MCF 10A (cell line): Measurements from ENCODE around the gene SLC27A1. TPM values are rescaled to one million over a fixed set of nuclear protein-coding genes. Genes with fewer than 3 reads are reported as not detected.

Experiments
- BruUV-seq: library from RNA; stranded (reverse); fragments of 400-500 nt; replicated peaks from 2 replicates; lab custom pipeline; 2021; lab: Mats Ljungman, UMichigan
- CTCF ChIA-PET: fragments of 300-600 bp; sonication (Branson Sonifier 250); formaldehyde crosslinking; extraction: SDS; loops from one replicate; lab custom pipeline; 2021; ENCODE audit warnings: antibody characterized with exemption, inconsistent platforms; lab: Yijun Ruan, JAX
- POLR2A ChIA-PET: fragments of 300-600, 350-650 bp; sonication (Branson Sonifier 250); formaldehyde crosslinking; extraction: SDS; loops from one replicate; lab custom pipeline; 2020; ENCODE audit warnings: antibody characterized with exemption, inconsistent platforms; lab: Yijun Ruan, JAX
- DNase-seq: peaks from one replicate; pipeline ENCODE4 v3.0.0-alpha.2; 2018; ENCODE audit not compliant: unreplicated experiment
- H3K27ac Mint-ChIP-seq: one replicate; pipeline ENCODE4 v1.8.0; 2022; ENCODE audit warnings: mild to moderate bottlenecking, low read depth, mixed read lengths; ENCODE audit not compliant: unreplicated experiment
- H3K27me3 Mint-ChIP-seq: one replicate; pipeline ENCODE4 v1.8.0; 2022; ENCODE audit warnings: mixed read lengths; ENCODE audit not compliant: insufficient read depth, unreplicated experiment
- H3K36me3 Mint-ChIP-seq: one replicate; pipeline ENCODE4 v1.8.0; 2022; ENCODE audit warnings: mild to moderate bottlenecking, moderate library complexity, mixed read lengths; ENCODE audit not compliant: insufficient read depth, unreplicated experiment
- H3K4me1 Mint-ChIP-seq: one replicate; pipeline ENCODE4 v1.8.0; 2022; ENCODE audit warnings: mixed read lengths; ENCODE audit not compliant: insufficient read depth, unreplicated experiment
- H3K4me3 Mint-ChIP-seq: one replicate; pipeline ENCODE4 v1.8.0; 2022; ENCODE audit warnings: mild to moderate bottlenecking, moderate library complexity, mixed read lengths; ENCODE audit not compliant: unreplicated experiment
- H3K9me3 Mint-ChIP-seq: one replicate; pipeline ENCODE4 v1.8.0; 2022; ENCODE audit warnings: mixed read lengths; ENCODE audit not compliant: unreplicated experiment
- intact Hi-C: fragments of 100-400 bp; cut with micrococcal nuclease; formaldehyde crosslinking; loops from 2 replicates; pipeline ENCODE4 v1.14.1; 2022
- total RNA-seq: library from RNA; stranded (reverse); gene quantifications from 2 replicates; pipeline ENCODE4 v1.2.3, GENCODE V29; 2022
- TF ChIP-seq, protein P1 (sequence below): fragments of 200-600 bp; IDR thresholded peaks from one replicate; pipeline ENCODE4 v1.8.0; 2022; ENCODE audit warnings: antibody characterized with exemption, mild to moderate bottlenecking; ENCODE audit not compliant: unreplicated experiment

SLC27A1 gene
- total RNA-seq, 1 experiment from 2014 or later: 5.0 TPM

DNA sequence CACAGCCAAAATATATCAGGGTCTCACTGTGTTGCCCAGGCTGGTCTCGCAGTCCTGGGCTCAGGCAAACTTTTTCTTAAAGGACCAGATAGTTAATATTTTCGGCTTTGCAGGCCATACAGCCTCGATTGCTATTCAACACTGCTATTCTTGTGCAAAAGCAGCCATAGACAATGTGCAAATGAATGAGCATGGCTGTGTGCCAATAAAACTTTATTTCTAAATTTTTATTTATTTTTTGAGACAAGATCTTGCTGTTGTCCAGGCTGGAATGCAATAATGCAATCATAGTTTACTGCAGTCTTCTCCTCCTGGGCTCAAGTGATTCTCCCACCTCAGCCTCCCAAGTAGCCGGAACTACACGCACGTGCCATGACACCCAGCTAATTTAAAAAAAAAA, 32.9 kb downstream of the SLC27A1 start:
- TF ChIP-seq, protein P1, sequence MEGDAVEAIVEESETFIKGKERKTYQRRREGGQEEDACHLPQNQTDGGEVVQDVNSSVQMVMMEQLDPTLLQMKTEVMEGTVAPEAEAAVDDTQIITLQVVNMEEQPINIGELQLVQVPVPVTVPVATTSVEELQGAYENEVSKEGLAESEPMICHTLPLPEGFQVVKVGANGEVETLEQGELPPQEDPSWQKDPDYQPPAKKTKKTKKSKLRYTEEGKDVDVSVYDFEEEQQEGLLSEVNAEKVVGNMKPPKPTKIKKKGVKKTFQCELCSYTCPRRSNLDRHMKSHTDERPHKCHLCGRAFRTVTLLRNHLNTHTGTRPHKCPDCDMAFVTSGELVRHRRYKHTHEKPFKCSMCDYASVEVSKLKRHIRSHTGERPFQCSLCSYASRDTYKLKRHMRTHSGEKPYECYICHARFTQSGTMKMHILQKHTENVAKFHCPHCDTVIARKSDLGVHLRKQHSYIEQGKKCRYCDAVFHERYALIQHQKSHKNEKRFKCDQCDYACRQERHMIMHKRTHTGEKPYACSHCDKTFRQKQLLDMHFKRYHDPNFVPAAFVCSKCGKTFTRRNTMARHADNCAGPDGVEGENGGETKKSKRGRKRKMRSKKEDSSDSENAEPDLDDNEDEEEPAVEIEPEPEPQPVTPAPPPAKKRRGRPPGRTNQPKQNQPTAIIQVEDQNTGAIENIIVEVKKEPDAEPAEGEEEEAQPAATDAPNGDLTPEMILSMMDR: no peak
- Mint-ChIP-seq H3K36me3 (peaks cover 42% of the 10 kb centered on the region), H3K4me3 (no peak overlapping the region), H3K9me3 (no peaks in the 10 kb centered on the region), H3K27me3 (no peaks in the 10 kb centered on the region), H3K27ac (peak overlapping the region; percentile 33), H3K4me1 (peaks cover 21% of the 10 kb centered on the region)
- ChIA-PET CTCF (no interaction called here), POLR2A (interaction anchor here (0.6 kb wide), 1 partner anchor 56 kb away, joined by 3 read pairs; no protein-coding TSS in a partner anchor)
- intact Hi-C loops: loop anchor here (5.0 kb wide), 1 partner anchor 354 kb away; the partner anchor contains the start of gene RPL18A
- no TSS peak for BruUV-seq
- DNase-seq: no peak

DNA sequence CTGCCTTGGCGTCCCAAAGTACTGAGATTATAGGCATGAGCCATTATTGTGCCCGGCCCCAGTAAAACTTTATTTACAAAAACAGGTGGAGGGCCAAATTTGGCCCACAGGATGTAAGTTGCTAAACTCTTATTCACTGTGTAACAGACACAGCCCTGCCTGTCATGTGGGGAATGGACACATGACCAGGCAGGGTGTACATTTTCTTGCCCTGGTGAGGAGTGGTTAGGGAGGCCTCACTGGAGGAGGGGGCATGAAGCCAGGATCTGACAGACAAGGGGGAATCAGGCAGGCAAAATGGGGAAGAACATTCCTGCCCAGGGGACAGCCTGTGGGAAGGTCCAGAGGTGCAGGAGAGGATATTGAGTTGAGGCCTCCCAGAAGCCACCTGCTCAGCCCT, 33.7 kb downstream of the SLC27A1 start:
- intact Hi-C loops: loop anchor here (5.0 kb wide), 1 partner anchor 353 kb away; the partner anchor contains the start of gene RPL18A
- POLR2A ChIA-PET: no interaction called here
- no peaks in the 10 kb centered on the region for H3K27me3 Mint-ChIP-seq
- H3K4me3 Mint-ChIP-seq: no peak overlapping the region
- peaks cover 14% of the 10 kb centered on the region for H3K4me1 Mint-ChIP-seq
- no peak overlapping the region for H3K27ac Mint-ChIP-seq
- H3K9me3 Mint-ChIP-seq: no peaks in the 10 kb centered on the region
- no peak for DNase-seq
- BruUV-seq: no TSS peak
- CTCF ChIA-PET: no interaction called here
- peaks cover 46% of the 10 kb centered on the region for H3K36me3 Mint-ChIP-seq
- TF ChIP-seq, protein P1: no peak

DNA sequence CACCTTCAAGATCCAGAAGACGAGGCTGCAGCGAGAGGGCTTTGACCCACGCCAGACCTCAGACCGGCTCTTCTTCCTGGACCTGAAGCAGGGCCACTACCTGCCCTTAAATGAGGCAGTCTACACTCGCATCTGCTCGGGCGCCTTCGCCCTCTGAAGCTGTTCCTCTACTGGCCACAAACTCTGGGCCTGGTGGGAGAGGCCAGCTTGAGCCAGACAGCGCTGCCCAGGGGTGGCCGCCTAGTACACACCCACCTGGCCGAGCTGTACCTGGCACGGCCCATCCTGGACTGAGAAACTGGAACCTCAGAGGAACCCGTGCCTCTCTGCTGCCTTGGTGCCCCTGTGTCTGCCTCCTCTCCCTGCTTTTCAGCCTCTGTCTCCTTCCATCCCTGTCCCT, 34.1 kb downstream of the SLC27A1 start:
- H3K27me3 Mint-ChIP-seq: no peaks in the 10 kb centered on the region
- H3K27ac Mint-ChIP-seq: peak overlapping the region; percentile 54
- POLR2A ChIA-PET: interaction anchor here (0.6 to 0.9 kb wide), 3 partner anchors 10 to 634 kb away, joined by 3 read pairs; no protein-coding TSS in a partner anchor
- intact Hi-C loops: loop anchor here (5.0 kb wide), 1 partner anchor 353 kb away; the partner anchor contains the start of gene RPL18A
- CTCF ChIA-PET: interaction anchor here (3.0 kb wide), 1 partner anchor 8 kb away, joined by 16 read pairs; no protein-coding TSS in a partner anchor
- H3K36me3 Mint-ChIP-seq: peaks cover 46% of the 10 kb centered on the region
- TF ChIP-seq, protein P1: no peak
- no peak overlapping the region for H3K4me3 Mint-ChIP-seq
- H3K4me1 Mint-ChIP-seq: peaks cover 12% of the 10 kb centered on the region
- no peak for DNase-seq
- no TSS peak for BruUV-seq
- no peaks in the 10 kb centered on the region for H3K9me3 Mint-ChIP-seq

DNA sequence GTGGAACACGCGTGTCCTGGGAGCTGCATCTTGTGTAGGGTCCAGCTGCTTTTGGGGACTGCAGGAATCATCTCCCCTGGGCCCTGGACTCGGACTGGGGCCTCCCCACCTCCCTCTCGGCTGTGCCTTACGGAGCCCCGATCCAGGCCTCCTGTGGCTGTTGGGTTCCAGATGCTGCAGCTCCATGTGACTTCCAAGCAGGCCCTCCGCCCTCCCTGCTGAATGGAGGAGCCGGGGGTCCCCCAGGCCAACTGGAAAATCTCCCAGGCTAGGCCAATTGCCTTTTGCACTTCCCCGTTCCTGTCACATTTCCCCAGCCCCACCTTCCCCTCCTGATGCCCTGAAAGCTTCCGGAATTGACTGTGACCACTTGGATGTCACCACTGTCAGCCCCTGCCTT, 34.9 kb downstream of the SLC27A1 start:
- peak overlapping the region; percentile 54 for H3K27ac Mint-ChIP-seq
- no TSS peak for BruUV-seq

More for the DNA sequence above, 34.9 kb downstream of the SLC27A1 start:
- ChIA-PET CTCF (interaction anchor here (0.6 to 3.0 kb wide), 2 partner anchors 9 to 52 kb away, joined by 3 to 16 read pairs; no protein-coding TSS in a partner anchor), POLR2A (interaction anchor here (0.6 to 0.9 kb wide), 3 partner anchors 10 to 633 kb away, joined by 3 read pairs; no protein-coding TSS in a partner anchor)
- Mint-ChIP-seq H3K4me1 (peaks cover 7% of the 10 kb centered on the region), H3K9me3 (no peaks in the 10 kb centered on the region), H3K27me3 (no peaks in the 10 kb centered on the region), H3K4me3 (no peak overlapping the region), H3K36me3 (peaks cover 47% of the 10 kb centered on the region)
- intact Hi-C loops: no loop called here
- DNase-seq: no peak
- TF ChIP-seq, protein P1: no peak
